Measurements from ENCODE around the gene IL19. TPM values are rescaled to one million over a fixed set of nuclear protein-coding genes. Genes with fewer than 3 reads are reported as not detected.

Gene IL19
- total RNA-seq, 4 donors from 2014 or later: not detected

GRCh38 chr1:206744683-206745082, 25.9 kb upstream of the IL19 start:
- peaks cover 0 to 2% of the 10 kb centered on the region in 2 donors for H3K4me1 ChIP-seq
- H3K36me3 ChIP-seq: no peaks in the 10 kb centered on the region
- DNase-seq: no peak
- no peak overlapping the region for H3K27ac ChIP-seq
- intact Hi-C loops (cut with DNase I; ENCODE audit: low total_unique reads) (no loop called here), in situ Hi-C loops (cut with MboI; ENCODE audit: low sequenced_read_pairs in 4 of 4) (no loop called here)
- no peaks in the 10 kb centered on the region for H3K27me3 ChIP-seq
- ATAC-seq: no peak
- TF ChIP-seq CTCF (IDR thresholded peaks at IDR 0.05 in 4 of 5, conservative IDR thresholded peaks at IDR 0.05 in 1 of 5): no peak
- no peak for TF ChIP-seq POLR2A (IDR thresholded peaks at IDR 0.05)
- H3K4me3 ChIP-seq: no peak overlapping the region
- H3K9me3 ChIP-seq: no peaks in the 10 kb centered on the region

- ATAC-seq: no peak
- in situ Hi-C loops (cut with MboI; ENCODE audit: low sequenced_read_pairs in 4 of 4): no loop called here
These were observed 25.3 kb upstream of the IL19 start for GRCh38 chr1:206745301-206745700.

GRCh38 chr1:206748348-206749030, 22.1 kb upstream of the IL19 start:
- no peaks in the 10 kb centered on the region for H3K27me3 ChIP-seq
- no peaks in the 10 kb centered on the region for H3K36me3 ChIP-seq
- TF ChIP-seq CTCF (IDR thresholded peaks at IDR 0.05 in 4 of 5, conservative IDR thresholded peaks at IDR 0.05 in 1 of 5): no peak
- TF ChIP-seq POLR2A (IDR thresholded peaks at IDR 0.05): no peak
- DNase-seq (no peak), ATAC-seq (no peak)
- H3K4me1 ChIP-seq: no peaks in the 10 kb centered on the region
- intact Hi-C loops (cut with DNase I; ENCODE audit: low total_unique reads) (no loop called here), in situ Hi-C loops (cut with MboI; ENCODE audit: low sequenced_read_pairs in 4 of 4) (no loop called here)
- H3K27ac ChIP-seq: no peak overlapping the region
- H3K9me3 ChIP-seq: no peaks in the 10 kb centered on the region
- H3K4me3 ChIP-seq: no peak overlapping the region

More at GRCh38 chr1:206745301-206745700, 25.3 kb upstream of the IL19 start:
- H3K36me3 ChIP-seq: no peaks in the 10 kb centered on the region
- H3K9me3 ChIP-seq: no peaks in the 10 kb centered on the region
- no peaks in the 10 kb centered on the region for H3K4me1 ChIP-seq
- intact Hi-C loops (cut with DNase I; ENCODE audit: low total_unique reads): no loop called here
- no peak for DNase-seq
- H3K27ac ChIP-seq: no peak overlapping the region
- H3K27me3 ChIP-seq: no peaks in the 10 kb centered on the region
- TF ChIP-seq POLR2A (IDR thresholded peaks at IDR 0.05) (no peak), CTCF (IDR thresholded peaks at IDR 0.05 in 4 of 5, conservative IDR thresholded peaks at IDR 0.05 in 1 of 5) (no peak)
- H3K4me3 ChIP-seq: no peak overlapping the region

GRCh38 chr1:206751891-206752290, 18.7 kb upstream of the IL19 start:
- H3K9me3 ChIP-seq: no peaks in the 10 kb centered on the region
- no peak for ATAC-seq
- intact Hi-C loops (cut with DNase I; ENCODE audit: low total_unique reads) (no loop called here), in situ Hi-C loops (cut with MboI; ENCODE audit: low sequenced_read_pairs in 4 of 4) (no loop called here)
- H3K4me3 ChIP-seq: no peak overlapping the region
- no peak overlapping the region for H3K27ac ChIP-seq
- no peaks in the 10 kb centered on the region for H3K27me3 ChIP-seq
- no peak for DNase-seq
- H3K36me3 ChIP-seq: no peaks in the 10 kb centered on the region
- TF ChIP-seq POLR2A (IDR thresholded peaks at IDR 0.05) (no peak), CTCF (IDR thresholded peaks at IDR 0.05 in 4 of 5, conservative IDR thresholded peaks at IDR 0.05 in 1 of 5) (no peak)
- no peaks in the 10 kb centered on the region for H3K4me1 ChIP-seq

GRCh38 chr1:206752481-206752880, 18.1 kb upstream of the IL19 start:
- H3K9me3 ChIP-seq: no peaks in the 10 kb centered on the region
- no peaks in the 10 kb centered on the region for H3K36me3 ChIP-seq
- in situ Hi-C loops (cut with MboI; ENCODE audit: low sequenced_read_pairs in 4 of 4): no loop called here
- H3K4me1 ChIP-seq: no peaks in the 10 kb centered on the region
- intact Hi-C loops (cut with DNase I; ENCODE audit: low total_unique reads): no loop called here
- ATAC-seq (no peak), DNase-seq (no peak)
- H3K27me3 ChIP-seq: no peaks in the 10 kb centered on the region
- H3K27ac ChIP-seq: no peak overlapping the region
- no peak overlapping the region for H3K4me3 ChIP-seq
- TF ChIP-seq POLR2A (IDR thresholded peaks at IDR 0.05): no peak
- TF ChIP-seq CTCF (IDR thresholded peaks at IDR 0.05 in 4 of 5, conservative IDR thresholded peaks at IDR 0.05 in 1 of 5): no peak
